ENCODE results near the gene SPRED1.

The SPRED1 gene

GRCh38 chr15:38238311-38238710 is 14.3 kb upstream of the SPRED1 start:
- ChIA-PET CTCF (no interaction called here), POLR2A (no interaction called here)
- no peak for TF ChIP-seq ZNF366 (tag by site-specific recombination; conservative IDR thresholded peaks at IDR 0.05)
- no peak for TF ChIP-seq PRDM2 (tag by site-specific recombination; IDR thresholded peaks at IDR 0.05; ENCODE audit: borderline replicate concordance)
- TF ChIP-seq ZNF10 (tag by site-specific recombination; IDR thresholded peaks at IDR 0.05), result no peak
- no peak for TF ChIP-seq PRDM4 (tag by site-specific recombination; IDR thresholded peaks at IDR 0.05)
- no peak for TF ChIP-seq ZNF23 (tag by site-specific recombination; IDR thresholded peaks at IDR 0.05; ENCODE audit: borderline replicate concordance)
- no peak for TF ChIP-seq ZNF449 (tag by site-specific recombination; IDR thresholded peaks at IDR 0.05)
- no peak for TF ChIP-seq ZNF221 (tag by site-specific recombination; IDR thresholded peaks at IDR 0.05; ENCODE audit: borderline replicate concordance)
- no peak for TF ChIP-seq ZNF623 (tag by site-specific recombination; IDR thresholded peaks at IDR 0.05)
- TF ChIP-seq ZNF660 (tag by site-specific recombination; IDR thresholded peaks at IDR 0.05), result no peak
- no peak for TF ChIP-seq ZNF658 (tag by site-specific recombination; IDR thresholded peaks at IDR 0.05)
- no peak for TF ChIP-seq ZNF341 (tag by site-specific recombination; IDR thresholded peaks at IDR 0.05; ENCODE audit: low read depth)
- TF ChIP-seq ZNF292 (tag by site-specific recombination; IDR thresholded peaks at IDR 0.05; ENCODE audit: borderline replicate concordance, low read depth), result no peak
- Histone ChIP-seq H3K9me3 (ENCODE audit: control insufficient read depth, insufficient read depth, low read depth, low read length) (no peaks in the 10 kb centered on the region), H3K4me1 (ENCODE audit: control insufficient read depth, insufficient read depth, low read length) (no peaks in the 10 kb centered on the region), H3K4me3 (ENCODE audit: low read depth, low read length) (no peak overlapping the region), H3K36me3 (ENCODE audit: control insufficient read depth in 2 of 2, insufficient read depth in 1 of 2, low read length in 2 of 2) (no peaks in the 10 kb centered on the region), H3K27ac (ENCODE audit: extremely low read depth, low read depth, low read length) (no peak overlapping the region)

- H3K27ac ChIP-seq (ENCODE audit: extremely low read depth, low read depth, low read length), result no peak overlapping the region
- H3K36me3 ChIP-seq (ENCODE audit: control insufficient read depth in 2 of 2, insufficient read depth in 1 of 2, low read length in 2 of 2), result no peaks in the 10 kb centered on the region
- ChIA-PET CTCF (no interaction called here), POLR2A (interaction anchor here (1.1 kb wide), 1 partner anchor 10 kb away, joined by 3 read pairs; the partner anchor contains the start of gene SPRED1)
- H3K4me3 ChIP-seq (ENCODE audit: low read depth, low read length), result no peak overlapping the region
- no peaks in the 10 kb centered on the region for H3K9me3 ChIP-seq (ENCODE audit: control insufficient read depth, insufficient read depth, low read depth, low read length)
- no peaks in the 10 kb centered on the region for H3K4me1 ChIP-seq (ENCODE audit: control insufficient read depth, insufficient read depth, low read length)
- TF ChIP-seq HIC1 (tag by site-specific recombination; IDR thresholded peaks at IDR 0.05), result no peak
- no peak for TF ChIP-seq ZNF488 (tag by site-specific recombination; IDR thresholded peaks at IDR 0.05)
- no peak for TF ChIP-seq KLF17 (tag by site-specific recombination; IDR thresholded peaks at IDR 0.05)
- TF ChIP-seq PATZ1 (tag by site-specific recombination; IDR thresholded peaks at IDR 0.05), result no peak
- TF ChIP-seq ZNF707 (tag by site-specific recombination; IDR thresholded peaks at IDR 0.05), result no peak
- TF ChIP-seq ZNF473 (tag by site-specific recombination; IDR thresholded peaks at IDR 0.05), result no peak
- no peak for TF ChIP-seq SP2 (tag by site-specific recombination; IDR thresholded peaks at IDR 0.05)
Observed at GRCh38 chr15:38242055-38242454, 10.6 kb upstream of the SPRED1 start.
